NCI-H1105 treated with DMSO at 0.1 percent for 48 hours (cell line): ENCODE results near the gene TNS3.
"Not testable (repeated sequence)": the region's sequence is repeated elsewhere in the genome, so short reads cannot be mapped to it uniquely, and the experiment has no call there.

Experiments
- DNase-seq: peaks from one replicate; lab custom pipeline; 2025; lab: John Stamatoyannopoulos, UW

Gene TNS3

DNA sequence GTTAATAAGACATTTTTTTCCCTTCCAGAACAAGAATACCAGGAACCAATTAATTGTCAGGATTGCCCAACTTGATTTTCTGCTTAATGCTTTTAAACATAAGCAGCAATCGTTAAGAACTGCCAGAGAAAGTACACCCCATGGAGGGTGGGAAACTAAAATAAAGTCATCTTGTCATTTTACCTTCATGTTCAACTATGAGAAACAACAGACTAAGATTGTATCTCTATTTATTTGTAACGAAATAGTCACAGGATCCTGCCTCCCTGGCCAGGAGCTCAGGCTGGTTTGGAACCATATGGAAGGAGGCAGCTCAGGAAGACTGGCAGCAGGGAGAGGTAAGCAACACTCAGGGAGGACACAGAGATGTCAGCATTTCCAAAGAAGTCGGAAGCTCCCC is 129.6 kb downstream of the TNS3 start:
- no peak for DNase-seq

DNA sequence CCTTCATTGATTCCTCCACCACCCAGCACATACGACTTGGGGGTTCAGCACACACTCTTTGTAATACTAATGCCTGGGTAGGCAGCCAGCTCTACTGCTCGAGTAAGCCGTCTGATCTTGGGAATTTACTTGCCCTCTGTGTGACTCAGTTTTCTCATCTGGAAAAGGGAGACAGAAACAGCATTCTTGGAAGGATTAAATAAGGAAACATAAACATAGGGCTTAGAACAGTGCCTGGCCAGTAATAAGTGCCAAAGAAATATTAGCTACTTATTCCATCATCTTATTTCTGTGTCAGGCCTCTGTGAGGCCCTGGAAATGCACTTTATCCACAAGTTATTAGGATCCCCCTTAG is 130.1 kb downstream of the TNS3 start:
- DNase-seq, result no peak

- no peak for DNase-seq
Observed at GRCh38 chr7:47449810-47450590, 131.9 kb downstream of the TNS3 start.

GRCh38 chr7:47448971-47449370 is 132.9 kb downstream of the TNS3 start:
- DNase-seq, result no peak

GRCh38 chr7:47447621-47448349 is 134.1 kb downstream of the TNS3 start:
- DNase-seq, result no peak

- no peak for DNase-seq
Observed at GRCh38 chr7:47446871-47447466, 134.9 kb downstream of the TNS3 start.

DNA sequence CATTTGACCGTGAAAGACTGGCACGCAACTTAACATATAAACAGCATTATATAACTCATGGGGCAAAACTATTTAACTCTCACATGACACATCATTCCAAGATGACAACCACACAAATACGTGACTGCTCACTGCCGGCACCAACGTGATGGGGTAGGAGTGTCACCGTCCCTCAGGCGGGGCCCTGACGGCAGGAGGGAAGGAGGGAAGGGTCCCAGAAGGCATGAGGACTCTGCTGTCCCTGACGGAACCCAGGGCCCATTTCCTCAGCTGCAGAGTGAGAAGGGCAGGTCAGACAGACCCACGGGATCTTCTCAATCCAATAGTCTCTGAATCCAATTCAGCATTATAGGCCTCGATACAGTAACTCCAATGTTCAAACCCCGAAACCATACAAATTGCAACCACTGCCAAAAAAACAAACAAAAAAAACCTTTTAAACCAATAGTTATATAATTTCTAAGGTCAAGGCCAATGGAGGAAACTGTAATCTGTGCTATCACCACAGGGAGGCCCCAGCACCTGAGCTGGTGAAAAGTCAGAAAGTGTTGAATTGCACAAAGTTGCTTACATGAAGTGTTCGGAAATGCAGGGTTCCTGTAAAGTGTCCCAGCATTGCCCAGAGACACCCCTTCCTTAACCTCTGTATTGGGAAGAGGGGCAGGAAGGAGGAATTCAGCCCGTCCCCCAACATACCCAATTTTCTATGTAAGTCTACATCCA is 137.4 kb downstream of the TNS3 start:
- no peak for DNase-seq

- no peak for DNase-seq
Observed at GRCh38 chr7:47443049-47443448, 138.9 kb downstream of the TNS3 start.

- DNase-seq, result no peak
Observed at GRCh38 chr7:47442605-47442865, 139.4 kb downstream of the TNS3 start.

DNA sequence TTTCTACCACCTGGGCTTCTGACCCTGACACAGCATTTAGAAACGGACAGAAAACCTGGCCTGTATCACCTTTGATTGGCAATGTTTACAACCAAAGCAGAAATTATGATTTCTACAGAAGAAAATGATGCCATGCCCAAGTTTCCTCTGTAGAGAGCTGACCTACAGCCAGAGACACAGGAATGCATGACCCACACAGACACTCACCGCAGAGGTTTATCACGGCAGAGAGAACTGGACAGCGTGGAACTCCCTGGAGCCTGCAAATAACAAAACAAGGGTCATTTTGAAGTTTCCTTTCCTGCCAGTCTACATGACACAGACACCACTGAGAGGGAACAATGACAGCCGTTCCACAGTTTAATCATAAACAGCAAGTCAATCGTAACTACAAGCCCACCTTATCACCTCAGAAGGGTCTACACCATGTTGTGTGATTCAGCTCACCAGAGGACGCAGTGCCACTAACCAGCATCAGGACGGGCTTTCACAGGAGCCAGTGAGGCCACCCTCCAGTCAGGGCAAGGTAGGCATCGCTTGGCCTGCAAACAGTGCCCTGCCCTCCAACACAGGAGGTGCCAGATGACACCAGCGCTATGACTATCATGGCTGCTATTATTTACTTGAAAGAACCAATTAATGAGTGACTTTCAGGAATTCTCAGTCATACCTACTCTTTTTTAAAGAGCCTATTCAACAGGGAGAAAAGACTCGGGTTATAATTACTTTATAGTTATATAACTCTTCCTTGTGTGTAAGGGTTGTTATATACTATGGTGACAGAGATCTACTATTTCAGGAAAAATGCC is 139.9 kb downstream of the TNS3 start:
- no peak for DNase-seq

- DNase-seq, result not testable (repeated sequence)
Observed at GRCh38 chr7:47441048-47441447, 140.9 kb downstream of the TNS3 start.

GRCh38 chr7:47440320-47440719 is 141.6 kb downstream of the TNS3 start:
- no peak for DNase-seq

GRCh38 chr7:47439181-47439667 is 142.7 kb downstream of the TNS3 start:
- DNase-seq, result no peak

GRCh38 chr7:47438411-47439029 is 143.4 kb downstream of the TNS3 start:
- no peak for DNase-seq

- DNase-seq, result peak; percentile 17
Observed at GRCh38 chr7:47435889-47436312, 146.0 kb downstream of the TNS3 start.

- no peak for DNase-seq
Observed at GRCh38 chr7:47433564-47433895, 148.4 kb downstream of the TNS3 start.

DNA sequence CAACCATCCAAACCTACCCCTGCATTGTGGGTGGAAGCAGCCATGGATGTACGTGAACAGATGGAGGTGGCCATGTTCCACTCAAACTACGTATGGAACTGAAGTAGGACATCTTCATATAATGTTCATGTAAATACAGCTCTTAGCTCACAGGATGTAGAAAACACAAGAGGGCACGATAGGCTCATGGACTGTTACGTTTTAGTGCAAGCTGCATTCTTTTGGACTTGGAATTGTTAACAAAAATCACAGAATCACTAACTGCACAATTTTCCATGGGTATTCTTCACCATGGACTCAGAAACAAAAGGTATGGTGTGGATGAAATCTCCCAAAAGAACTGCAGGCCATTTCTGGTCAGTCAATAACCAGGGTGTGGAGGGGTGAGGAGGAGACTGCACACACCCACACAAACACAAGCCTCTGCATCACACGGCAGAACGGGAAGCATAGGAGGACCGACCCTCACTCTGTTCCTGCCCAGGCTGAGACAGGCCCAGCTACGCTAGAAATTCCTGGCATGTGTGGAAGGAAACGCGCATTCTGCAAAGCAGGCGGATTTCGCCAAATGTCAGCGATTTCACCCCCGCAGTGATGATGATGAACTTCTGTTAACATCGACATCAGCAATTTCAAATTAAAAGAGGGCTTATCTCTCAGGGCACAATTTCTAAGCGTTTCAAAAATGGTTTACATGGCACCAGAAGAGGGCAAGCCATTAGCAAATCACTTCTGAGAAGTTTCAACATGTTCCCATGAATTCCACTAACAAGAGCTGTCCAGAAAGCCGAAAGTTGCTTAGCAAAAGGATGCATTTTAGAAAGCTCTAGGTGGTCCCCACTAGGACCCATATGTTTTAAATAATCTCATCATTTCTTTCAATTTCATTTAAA is 149.0 kb downstream of the TNS3 start:
- DNase-seq, result no peak

GRCh38 chr7:47430422-47430821 is 151.5 kb downstream of the TNS3 start:
- DNase-seq, result no peak

GRCh38 chr7:47428768-47429472 is 153.0 kb downstream of the TNS3 start:
- DNase-seq, result no peak
